ENCODE results near the gene FBN2.
"Not testable (repeated sequence)": the region's sequence is repeated elsewhere in the genome, so short reads cannot be mapped to it uniquely, and the experiment has no call there.

- not testable (repeated sequence) for TF ChIP-seq CTCF, POLR2AphosphoS5, POLR2A, EP300 (IDR thresholded peaks at IDR 0.05)
Measured at GRCh38 chr5:128321418-128321817, 216.6 kb downstream of the FBN2 start.
